ENCODE data around the gene BANP.

- TF ChIP-seq POLR2AphosphoS5 (IDR thresholded peaks at IDR 0.05; ENCODE audit: low read depth, low read length) (no peak), CTCF (IDR thresholded peaks at IDR 0.05) (no peak), TCF7L2 (IDR thresholded peaks at IDR 0.05; ENCODE audit: low read depth, low read length) (no peak), REST (IDR thresholded peaks at IDR 0.05; ENCODE audit: insufficient read depth in 1 of 2, low read depth in 2 of 2, low read length in 1 of 2) (no peak)
Measured at GRCh38 chr16:87966685-87967185, 15.5 kb downstream of the BANP start.
